ENCODE results near the gene GRK5.

DNA sequence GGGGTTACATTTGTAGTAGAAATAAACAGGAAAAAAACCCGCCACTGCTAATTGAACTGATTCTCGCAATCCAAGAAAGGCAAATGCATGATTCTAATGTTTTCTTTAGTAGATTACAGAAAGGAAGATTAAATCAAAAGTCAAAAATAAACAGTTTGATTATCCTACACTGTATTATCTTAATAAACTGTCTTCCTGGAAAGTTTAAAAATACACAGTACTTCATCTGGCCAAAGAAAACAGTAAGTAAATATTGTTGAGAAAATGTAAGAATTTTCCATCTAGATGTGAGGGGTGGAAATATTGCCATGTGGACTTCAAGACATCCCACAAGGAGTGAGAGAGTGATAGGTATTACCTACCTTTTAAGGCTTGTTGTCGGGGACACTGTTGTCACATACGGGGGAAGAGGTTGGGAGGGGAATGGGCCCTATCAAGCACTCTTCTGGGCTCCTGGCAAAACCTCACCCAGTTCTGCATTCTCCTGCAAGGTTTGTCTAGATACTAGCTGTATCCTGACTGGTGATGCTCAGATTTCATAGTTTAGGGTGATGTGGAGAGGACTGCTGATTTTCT is 17.8 kb downstream of the GRK5 start:
- TF ChIP-seq CTCF (conservative IDR thresholded peaks at IDR 0.05), result no peak
- TF ChIP-seq EZH2 (IDR thresholded peaks at IDR 0.05; ENCODE audit: low read depth), result no peak

Measured in PC-9 (cell line).